Measurements from ENCODE around the gene RAB39A.

The RAB39A gene

DNA sequence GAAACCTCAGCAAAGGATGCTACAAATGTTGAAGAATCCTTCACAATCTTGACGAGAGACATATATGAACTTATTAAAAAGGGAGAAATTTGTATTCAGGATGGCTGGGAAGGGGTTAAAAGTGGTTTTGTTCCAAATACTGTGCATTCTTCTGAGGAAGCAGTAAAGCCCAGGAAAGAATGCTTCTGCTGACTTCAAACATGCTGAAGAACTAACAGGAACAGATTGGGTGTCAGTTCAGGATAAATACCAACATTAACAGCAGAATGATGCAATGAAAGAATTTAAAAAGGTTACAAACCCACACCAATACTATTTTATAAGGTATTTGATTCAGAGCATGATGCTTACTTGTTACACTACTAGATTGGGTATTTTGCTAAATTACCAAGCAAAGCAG is 33.9 kb downstream of the RAB39A start:
- DNase-seq (ENCODE audit: low read depth in 2 of 2), result no peak

GRCh38 chr11:107963091-107963490 is 34.8 kb downstream of the RAB39A start:
- no peak for DNase-seq (ENCODE audit: low read depth in 2 of 2)

DNA sequence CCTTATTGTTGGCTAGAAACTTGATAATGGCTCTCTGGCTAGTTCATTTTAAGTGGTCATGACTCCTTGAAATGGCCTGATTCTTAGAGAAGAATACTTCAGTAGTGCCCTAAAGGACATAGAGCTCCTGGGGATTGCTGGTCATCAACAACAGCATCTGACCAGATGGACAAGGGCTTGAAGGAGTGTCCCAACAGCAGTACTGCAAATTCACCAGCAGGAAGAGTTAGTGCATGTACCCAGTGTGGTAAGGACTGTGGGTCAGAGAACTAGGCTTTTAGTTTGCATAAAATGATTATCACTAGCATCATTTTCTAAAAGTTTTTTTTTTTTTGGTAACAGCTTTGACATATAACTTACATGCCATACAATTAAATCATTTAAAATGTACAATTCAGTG is 41.0 kb downstream of the RAB39A start:
- no peak for DNase-seq (ENCODE audit: low read depth in 2 of 2)

DNA sequence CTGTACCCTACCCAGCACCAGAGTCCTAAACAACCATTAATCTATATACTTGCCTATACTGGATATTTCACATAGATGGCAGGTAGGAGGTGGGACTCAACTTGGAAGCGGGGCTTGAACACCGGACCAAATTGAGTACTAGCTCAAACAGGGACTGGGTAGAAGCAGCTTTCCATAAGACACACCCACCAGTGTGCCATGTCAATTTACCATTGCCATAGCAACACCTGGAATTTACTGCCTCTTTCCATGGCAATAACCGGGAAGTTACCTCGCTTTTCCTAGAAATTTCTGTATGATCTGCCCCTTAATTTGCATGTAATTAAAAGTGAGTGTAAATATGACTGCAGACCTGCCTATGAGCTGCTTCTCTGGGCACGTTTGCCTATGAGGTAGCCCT is 41.8 kb downstream of the RAB39A start:
- no peak for DNase-seq (ENCODE audit: low read depth in 2 of 2)

DNA sequence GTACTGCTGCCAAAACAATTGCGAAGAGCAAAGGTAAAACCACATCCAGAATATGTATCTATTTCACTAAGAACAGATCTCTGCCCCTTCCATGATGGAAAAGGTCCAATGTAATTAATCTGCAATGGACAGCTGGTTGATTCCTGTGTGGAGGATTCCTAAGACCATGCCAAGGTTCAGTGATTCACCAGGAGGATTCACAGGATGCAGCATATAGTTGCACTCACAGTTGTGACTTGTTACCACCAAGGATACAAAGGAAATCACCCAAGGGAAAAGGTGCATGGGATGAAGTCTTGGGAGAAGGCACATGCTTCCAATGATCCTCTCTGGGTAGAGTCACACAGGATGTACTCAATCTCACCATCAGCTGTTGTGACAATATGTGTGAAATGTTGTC is 45.4 kb downstream of the RAB39A start:
- no peak for DNase-seq (ENCODE audit: low read depth in 2 of 2)

DNA sequence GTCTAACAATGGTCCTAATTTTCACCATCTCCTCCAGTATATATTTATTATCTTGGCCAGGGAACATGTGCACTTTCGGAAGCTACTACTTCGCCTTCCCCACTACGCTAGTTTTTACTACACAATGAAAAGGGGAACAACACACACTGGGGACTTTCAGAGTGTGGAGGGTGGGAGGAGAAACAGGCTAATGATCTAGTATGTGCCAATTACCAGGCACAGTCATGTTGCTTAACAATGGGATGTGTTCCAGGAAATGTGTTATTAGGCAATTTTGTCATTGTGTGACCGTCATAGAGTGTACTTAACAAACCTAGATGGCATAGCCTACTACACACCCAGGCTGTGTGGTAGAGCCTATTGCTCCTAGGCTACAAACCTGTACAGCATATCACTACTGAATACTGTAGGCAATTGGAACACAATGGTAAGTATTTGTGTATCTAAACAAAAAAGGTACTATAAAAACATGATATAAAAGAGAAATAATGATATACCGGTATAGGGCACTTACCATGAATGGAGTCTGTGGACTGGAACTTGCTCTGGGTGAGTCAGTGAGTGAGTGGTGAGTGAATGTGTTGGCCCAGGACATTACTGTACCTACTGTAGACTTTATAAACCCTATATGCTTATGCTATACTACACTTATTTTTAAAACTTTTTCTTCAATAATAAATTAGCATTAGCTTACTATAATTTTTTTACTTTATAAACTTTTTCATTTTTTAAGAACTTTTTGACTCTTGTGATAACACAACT is 60.3 kb downstream of the RAB39A start:
- DNase-seq (ENCODE audit: low read depth in 2 of 2), result no peak

DNA sequence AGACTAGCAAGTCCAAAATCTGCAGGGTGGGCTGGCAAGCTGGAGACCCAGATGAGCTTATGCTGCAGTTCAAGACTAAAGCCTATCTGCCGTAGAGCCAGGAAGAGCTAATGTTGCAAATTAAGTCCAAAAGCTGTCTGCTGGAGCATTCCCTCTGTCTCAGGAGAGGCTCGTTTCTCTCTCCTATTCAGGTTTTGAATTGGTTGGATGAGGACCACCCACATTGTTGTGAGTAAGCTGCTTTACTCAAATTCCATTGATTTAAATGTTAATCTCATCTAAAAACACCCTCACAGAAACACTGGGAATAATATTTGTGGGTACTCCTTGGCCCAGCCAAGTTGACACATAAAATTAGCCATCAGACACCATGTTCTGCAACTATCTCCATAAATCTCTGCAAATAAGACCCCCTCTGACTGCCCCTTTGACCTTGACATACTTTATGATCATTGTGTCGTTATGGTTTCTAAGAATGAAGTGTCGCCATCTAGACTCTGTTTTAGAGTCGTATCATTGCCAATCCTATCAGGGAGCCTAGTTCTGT is 63.7 kb downstream of the RAB39A start:
- no peak for DNase-seq (ENCODE audit: low read depth in 2 of 2)

GRCh38 chr11:107996006-107996776 is 67.9 kb downstream of the RAB39A start:
- no peak for DNase-seq (ENCODE audit: low read depth in 2 of 2)

DNA sequence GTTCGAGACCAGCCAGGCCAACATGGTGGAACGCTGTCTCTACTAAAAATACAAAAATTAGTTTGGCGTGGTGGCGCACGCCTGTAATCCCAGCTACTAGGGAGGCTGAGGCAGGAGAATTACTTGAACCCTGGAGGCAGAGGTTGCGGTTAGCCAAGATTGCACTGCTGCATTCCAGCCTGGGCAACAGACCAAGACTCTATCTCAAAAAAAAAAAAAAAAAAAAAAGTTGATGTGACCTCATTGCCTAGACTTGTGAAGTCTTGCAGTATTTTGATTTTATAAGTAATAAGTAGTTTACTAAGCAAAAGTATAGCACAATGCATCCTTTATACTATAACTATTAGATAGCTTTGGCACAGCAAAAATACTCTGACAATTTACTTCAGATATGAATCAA is 70.5 kb downstream of the RAB39A start:
- DNase-seq (ENCODE audit: low read depth in 2 of 2), result no peak

DNA sequence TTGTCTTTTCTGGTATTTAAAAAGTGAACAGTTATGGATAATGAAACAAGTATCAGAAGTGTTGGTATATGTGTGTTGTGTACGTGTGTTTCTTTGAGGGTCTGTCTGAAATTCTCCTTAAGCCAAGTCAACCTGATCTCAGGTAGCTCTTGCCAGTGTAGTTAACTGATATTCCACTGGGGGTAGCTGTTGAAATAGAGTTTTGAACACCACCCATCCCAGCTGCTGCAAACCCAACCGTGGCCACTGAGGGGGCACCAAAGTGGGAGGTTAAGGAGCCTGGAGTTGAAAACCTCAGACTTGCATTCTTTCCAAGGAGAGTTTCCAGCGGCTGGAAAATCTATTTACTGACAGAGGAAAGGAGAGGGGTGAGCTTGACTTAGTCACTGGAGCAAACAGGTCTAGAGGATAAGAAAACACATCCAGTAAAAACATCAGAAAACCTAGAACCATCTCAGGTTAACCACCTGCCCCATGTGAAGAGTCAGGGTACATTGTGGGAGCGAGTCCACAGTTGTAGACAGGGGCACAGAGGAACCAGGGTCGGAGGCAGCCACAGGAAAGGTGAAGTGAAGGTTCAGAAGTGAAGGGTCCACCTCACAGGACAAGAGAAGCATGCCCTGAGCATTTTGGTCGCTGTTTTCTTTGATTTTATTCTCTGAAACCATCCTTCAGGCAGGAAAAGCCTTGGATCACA is 71.7 kb downstream of the RAB39A start:
- DNase-seq (ENCODE audit: low read depth in 2 of 2), result no peak

GRCh38 chr11:108002476-108002875 is 74.2 kb downstream of the RAB39A start:
- no peak for DNase-seq (ENCODE audit: low read depth in 2 of 2)

GRCh38 chr11:108003623-108004022 is 75.4 kb downstream of the RAB39A start:
- no peak for DNase-seq (ENCODE audit: low read depth in 2 of 2)

DNA sequence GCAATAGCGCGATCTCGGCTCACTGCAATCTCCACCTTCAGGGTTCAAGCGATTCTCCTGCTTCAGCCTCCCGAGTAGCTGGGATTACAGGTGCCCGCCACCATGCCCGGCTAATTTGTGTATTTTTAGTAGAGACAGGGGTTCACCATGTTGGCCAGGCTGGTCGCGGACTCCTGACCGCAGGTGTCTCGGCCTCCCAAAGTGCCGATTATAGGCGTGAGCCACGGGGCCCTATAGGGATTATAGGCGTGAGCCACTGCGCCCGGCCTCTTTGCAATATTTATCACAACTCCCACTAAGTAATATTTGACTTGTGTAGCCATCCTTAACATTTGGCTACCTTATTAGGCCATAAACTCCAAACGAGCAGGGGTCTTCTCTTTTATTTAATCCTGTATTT is 79.6 kb downstream of the RAB39A start:
- no peak for DNase-seq (ENCODE audit: low read depth in 2 of 2)

- DNase-seq (ENCODE audit: low read depth in 2 of 2), result peak; percentile 74 to 75
These were observed 80.6 kb downstream of the RAB39A start, which contains the start of gene CUL5 for GRCh38 chr11:108008656-108009496. Gene CUL5 (plus strand): TSS chr11:108008898. CDS start chr11:108009349, 451 bp downstream.

- no peak for DNase-seq (ENCODE audit: low read depth in 2 of 2)
These were observed 81.5 kb downstream of the RAB39A start for GRCh38 chr11:108009497-108010370.

DNA sequence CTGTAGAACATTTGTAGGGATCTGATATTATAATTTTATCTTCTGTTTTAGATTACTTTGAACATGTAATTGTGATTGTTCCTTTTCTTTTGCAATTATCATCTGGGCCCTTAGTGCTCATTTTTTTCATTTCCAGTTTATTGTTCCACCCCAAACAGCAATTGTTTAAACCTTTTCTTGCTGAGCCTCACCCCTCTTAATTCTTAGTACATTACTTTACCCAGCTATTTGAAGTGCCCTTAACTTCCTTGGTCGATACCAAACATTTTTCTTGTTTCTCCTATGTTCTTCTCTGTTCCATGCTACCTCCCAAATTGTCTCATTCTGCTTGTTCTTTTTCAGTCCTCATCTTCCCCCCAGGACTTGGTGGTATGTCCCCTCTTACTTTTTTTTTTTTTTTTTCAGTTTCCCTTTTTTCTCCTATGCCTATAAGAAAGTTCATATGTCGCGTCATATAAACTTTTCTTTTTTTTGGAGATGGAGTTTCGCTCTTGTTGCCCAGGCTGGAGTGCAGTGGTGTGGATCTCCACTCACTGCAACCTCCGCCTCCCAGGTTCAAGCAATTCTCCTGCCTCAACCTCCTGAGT is 84.0 kb downstream of the RAB39A start:
- no peak for DNase-seq (ENCODE audit: low read depth in 2 of 2)
